GM19238 (cell line): ENCODE measurements around the gene DDX49.

Experiments used
- DNase-seq: peaks from one replicate; pipeline ENCODE4 v3.0.0; 2011; ENCODE audit warnings: low spot score; ENCODE audit not compliant: insufficient read length

Gene DDX49

GRCh38 chr19:18972301-18972811 lies 52.8 kb downstream of the DDX49 start:
- no peak for DNase-seq

- DNase-seq, result no peak
Measured at GRCh38 chr19:18972851-18973250, 53.3 kb downstream of the DDX49 start.

GRCh38 chr19:18975011-18975410 lies 55.5 kb downstream of the DDX49 start:
- DNase-seq, result no peak

GRCh38 chr19:18975869-18976268 lies 56.4 kb downstream of the DDX49 start:
- DNase-seq, result no peak
